ENCODE measurements around the gene GRM5. TPM values are rescaled to one million over a fixed set of nuclear protein-coding genes. Genes with fewer than 3 reads are reported as not detected.

GRM5 gene
- total RNA-seq, 4 donors from 2014 or later: not detected

- H3K4me1 ChIP-seq: peaks cover 0 to 18% (median 8%) of the 10 kb centered on the region in 4 donors
- no peaks in the 10 kb centered on the region for H3K9me3 ChIP-seq
- 14 to 63% methylated on average over 1 of the region's 1 CpG for WGBS, 2 donors (ENCODE audit: low coverage in 1 of 2)
- no peaks in the 10 kb centered on the region for H3K27me3 ChIP-seq
- H3K4me3 ChIP-seq: no peak overlapping the region
- no peaks in the 10 kb centered on the region for H3K36me3 ChIP-seq
- TF ChIP-seq POLR2AphosphoS5 (IDR thresholded peaks at IDR 0.05) (no peak), CTCF (IDR thresholded peaks at IDR 0.05) (no peak), EP300 (IDR thresholded peaks at IDR 0.05; ENCODE audit: low read depth) (no peak), POLR2A (IDR thresholded peaks at IDR 0.05) (no peak)
- no peak for DNase-seq
- no peak overlapping the region for H3K27ac ChIP-seq
- intact Hi-C loops (cut with DNase I; ENCODE audit: low total_unique reads): no loop called here
- in situ Hi-C loops (cut with MboI; ENCODE audit: low pct_ligation_motif_present in 1 of 4, low pct_unique_long_range_greater_than_20kb in 1 of 4, low sequenced_read_pairs in 3 of 4): no loop called here
Measured at GRCh38 chr11:88799771-88800500, 265.8 kb downstream of the GRM5 start.

- DNase-seq: no peak
- Histone ChIP-seq H3K27me3 (no peaks in the 10 kb centered on the region), H3K27ac (no peak overlapping the region), H3K36me3 (no peaks in the 10 kb centered on the region), H3K4me1 (no peaks in the 10 kb centered on the region), H3K9me3 (no peaks in the 10 kb centered on the region), H3K4me3 (no peak overlapping the region)
- intact Hi-C loops (cut with DNase I; ENCODE audit: low total_unique reads) (no loop called here), in situ Hi-C loops (cut with MboI; ENCODE audit: low pct_ligation_motif_present in 1 of 4, low pct_unique_long_range_greater_than_20kb in 1 of 4, low sequenced_read_pairs in 3 of 4) (no loop called here)
- TF ChIP-seq CTCF (IDR thresholded peaks at IDR 0.05) (no peak), EP300 (IDR thresholded peaks at IDR 0.05; ENCODE audit: low read depth) (no peak)
Measured at GRCh38 chr11:88790182-88790581, 275.6 kb downstream of the GRM5 start.

- H3K36me3 ChIP-seq: no peaks in the 10 kb centered on the region
- no peak overlapping the region for H3K27ac ChIP-seq
- H3K27me3 ChIP-seq: no peaks in the 10 kb centered on the region
- no peak for DNase-seq
- H3K4me1 ChIP-seq: no peaks in the 10 kb centered on the region
- intact Hi-C loops (cut with DNase I; ENCODE audit: low total_unique reads) (no loop called here), in situ Hi-C loops (cut with MboI; ENCODE audit: low pct_ligation_motif_present in 1 of 4, low pct_unique_long_range_greater_than_20kb in 1 of 4, low sequenced_read_pairs in 3 of 4) (no loop called here)
- WGBS, 2 donors (ENCODE audit: low coverage in 1 of 2): 75% methylated on average over 3 to 4 of the region's 4 CpGs
- no peak overlapping the region for H3K4me3 ChIP-seq
- no peaks in the 10 kb centered on the region for H3K9me3 ChIP-seq
- TF ChIP-seq POLR2A (IDR thresholded peaks at IDR 0.05) (no peak), POLR2AphosphoS5 (IDR thresholded peaks at IDR 0.05) (no peak), EP300 (IDR thresholded peaks at IDR 0.05; ENCODE audit: low read depth) (no peak), CTCF (IDR thresholded peaks at IDR 0.05) (no peak)
Measured at GRCh38 chr11:88779577-88779976, 286.2 kb downstream of the GRM5 start.

- TF ChIP-seq POLR2AphosphoS5 (IDR thresholded peaks at IDR 0.05) (no peak), CTCF (IDR thresholded peaks at IDR 0.05) (no peak), POLR2A (IDR thresholded peaks at IDR 0.05) (no peak), EP300 (IDR thresholded peaks at IDR 0.05; ENCODE audit: low read depth) (no peak)
- 62 to 70% methylated on average over 3 of the region's 3 CpGs for WGBS, 2 donors (ENCODE audit: low coverage in 1 of 2)
Measured at GRCh38 chr11:88770475-88771079, 295.2 kb downstream of the GRM5 start.

More at GRCh38 chr11:88770475-88771079, 295.2 kb downstream of the GRM5 start:
- Histone ChIP-seq H3K27me3 (no peaks in the 10 kb centered on the region), H3K36me3 (no peaks in the 10 kb centered on the region), H3K27ac (no peak overlapping the region), H3K9me3 (no peaks in the 10 kb centered on the region), H3K4me1 (no peaks in the 10 kb centered on the region), H3K4me3 (no peak overlapping the region)
- in situ Hi-C loops (cut with MboI; ENCODE audit: low pct_ligation_motif_present in 1 of 4, low pct_unique_long_range_greater_than_20kb in 1 of 4, low sequenced_read_pairs in 3 of 4): no loop called here
- DNase-seq: no peak
- intact Hi-C loops (cut with DNase I; ENCODE audit: low total_unique reads): no loop called here

All from transverse colon (tissue), 4 donors.